Uterus (tissue), 2 donors: ENCODE measurements around the gene PHF2.

Experiments
- CTCF ChIP-seq, 4 experiments: fragments of 200-600 bp in 2 of 4; fragments of 450-650 bp in 2 of 4; sonication (generic) in 2 of 4; IDR thresholded peaks; one replicate each; pipeline ENCODE4 v1.5.1; 2016 to 2019; ENCODE audit warnings: antibody characterized with exemption in 4 of 4, mild to moderate bottlenecking in 2 of 4, moderate library complexity in 1 of 4
- POLR2A ChIP-seq, 2 donors: fragments of 450-650 bp; IDR thresholded peaks; one replicate each; pipeline ENCODE4 v1.6.1; 2016; ENCODE audit warnings: antibody characterized with exemption in 2 of 2, mild to moderate bottlenecking in 1 of 2, moderate library complexity in 1 of 2

GRCh38 chr9:93725382-93725781 lies 149.0 kb downstream of the PHF2 start:
- no peak for TF ChIP-seq CTCF (IDR thresholded peaks at IDR 0.05)
- no peak for TF ChIP-seq POLR2A (IDR thresholded peaks at IDR 0.05)
